Prostate gland (tissue), 2 donors: ENCODE results near the gene DNPH1. TPM values are rescaled to one million over a fixed set of nuclear protein-coding genes. Genes with fewer than 3 reads are reported as not detected.

Source experiments
- DNase-seq: peaks from one replicate; pipeline ENCODE4 v3.0.0-alpha.2; 2019; ENCODE audit warnings: low spot score
- H3K27ac ChIP-seq, 2 donors: fragments of 200-600 bp; sonication (generic); 2 replicates each; pipeline ENCODE4 v1.5.1; 2017 to 2019
- H3K27me3 ChIP-seq: fragments of 200-600 bp; sonication (generic); replicated peaks from 2 replicates; pipeline ENCODE4 v1.5.1; 2019; ENCODE audit not compliant: insufficient read depth
- H3K36me3 ChIP-seq, 2 donors: fragments of 200-600 bp; sonication (generic); 1 replicate in 1 of 2; 2 replicates in 1 of 2; pipeline versions ENCODE4 v1.5.1 to v1.8.1; 2017 to 2019
- H3K4me1 ChIP-seq: fragments of 200-600 bp; sonication (generic); replicated peaks from 2 replicates; pipeline ENCODE4 v1.5.1; 2019
- H3K4me3 ChIP-seq, 2 donors: fragments of 200-600 bp; sonication (generic); 2 replicates each; pipeline ENCODE4 v1.5.1; 2017 to 2019
- H3K9me3 ChIP-seq: fragments of 200-600 bp; sonication (generic); 2 replicates; pipeline ENCODE4 v1.5.1; 2017
- CTCF ChIP-seq, 4 experiments: fragments of 200-600 bp in 2 of 4; fragments of 450-650 bp in 2 of 4; sonication (generic) in 2 of 4; IDR thresholded peaks; 1 replicate in 3 of 4; 2 replicates in 1 of 4; pipeline ENCODE4 v1.5.1; 2016 to 2019; ENCODE audit warnings: antibody characterized with exemption in 4 of 4, mild to moderate bottlenecking in 2 of 4, moderate library complexity in 2 of 4
- POLR2A ChIP-seq: fragments of 450-650 bp; IDR thresholded peaks from one replicate; pipeline ENCODE4 v1.6.1; 2016; ENCODE audit warnings: antibody characterized with exemption, mild to moderate bottlenecking
- POLR2AphosphoS5 ChIP-seq: sonication (generic); formaldehyde crosslinking; IDR thresholded peaks from one replicate; pipeline ENCODE4 v1.6.1; 2017; ENCODE audit warnings: antibody characterized with exemption
- WGBS: methylation state at CpG from one replicate; pipeline ENCODE4 v1.1.5; 2018; 5-methylcytosine and 5-hydroxymethylcytosine counted together
- intact Hi-C: fragments of 100-400 bp; cut with DNase I; formaldehyde crosslinking; loops from one replicate; pipeline ENCODE4 v1.14.2; 2022
- total RNA-seq, 2 donors: library from RNA; depleted of rRNA; stranded (reverse); fragments of >200 nt; gene quantifications; one replicate each; pipeline ENCODE4 v1.1.0, GENCODE V29; 2016

DNPH1 gene
- total RNA-seq, 2 donors from 2014 or later, result 40.3 to 138 TPM

GRCh38 chr6:43241446-43241845 lies 12.2 kb upstream of the DNPH1 start:
- no peaks in the 10 kb centered on the region for H3K9me3 ChIP-seq
- WGBS, result 83% methylated on average over 2 of the region's 2 CpGs
- H3K4me1 ChIP-seq, result no peaks in the 10 kb centered on the region
- no peaks in the 10 kb centered on the region for H3K36me3 ChIP-seq
- H3K4me3 ChIP-seq, result no peak overlapping the region
- TF ChIP-seq POLR2AphosphoS5 (no peak), CTCF (IDR thresholded peaks at IDR 0.05) (no peak), POLR2A (no peak)
- H3K27ac ChIP-seq, result no peak overlapping the region
- peaks cover 5% of the 10 kb centered on the region for H3K27me3 ChIP-seq
- intact Hi-C loops, result no loop called here
- no peak for DNase-seq

- intact Hi-C loops, result no loop called here
- H3K4me1 ChIP-seq, result no peaks in the 10 kb centered on the region
- no peaks in the 10 kb centered on the region for H3K9me3 ChIP-seq
- DNase-seq, result no peak
- H3K27me3 ChIP-seq, result peaks cover 5% of the 10 kb centered on the region
- 70% methylated on average over 1 of the region's 1 CpG for WGBS
- no peak overlapping the region for H3K4me3 ChIP-seq
- TF ChIP-seq CTCF (IDR thresholded peaks at IDR 0.05), result no peak
- no peak for TF ChIP-seq POLR2A
- TF ChIP-seq POLR2AphosphoS5, result no peak
- no peaks in the 10 kb centered on the region for H3K36me3 ChIP-seq
- H3K27ac ChIP-seq, result no peak overlapping the region
Measured at GRCh38 chr6:43240950-43241349, 11.7 kb upstream of the DNPH1 start.

GRCh38 chr6:43239054-43239453 lies 9.8 kb upstream of the DNPH1 start:
- 77% methylated on average over 2 of the region's 2 CpGs for WGBS
- TF ChIP-seq POLR2A (no peak), CTCF (IDR thresholded peaks at IDR 0.05) (no peak), POLR2AphosphoS5 (no peak)
- Histone ChIP-seq H3K9me3 (no peaks in the 10 kb centered on the region), H3K36me3 (no peaks in the 10 kb centered on the region), H3K27me3 (peaks cover 5% of the 10 kb centered on the region), H3K4me3 (no peak overlapping the region), H3K27ac (no peak overlapping the region), H3K4me1 (no peaks in the 10 kb centered on the region)
- intact Hi-C loops, result no loop called here
- DNase-seq, result no peak

DNA sequence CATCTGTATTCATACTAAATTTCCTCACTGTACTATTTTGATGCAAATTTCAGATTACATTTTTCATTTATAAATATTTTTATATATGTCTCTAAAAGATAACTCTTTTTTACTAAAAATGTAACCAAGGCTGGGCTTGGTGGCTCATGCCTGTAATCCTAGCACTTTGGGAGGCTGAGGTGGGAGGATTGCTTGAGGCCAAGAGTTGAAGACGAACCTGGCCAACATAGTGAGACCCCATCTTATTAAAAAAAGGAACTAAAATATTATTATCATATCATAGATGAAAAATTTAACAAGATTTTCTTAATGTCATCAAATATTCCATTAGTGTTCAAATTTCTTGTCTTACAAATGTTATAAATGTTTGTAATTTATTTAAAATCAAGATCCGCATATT lies 6.6 kb upstream of the DNPH1 start:
- intact Hi-C loops, result no loop called here
- H3K27ac ChIP-seq, result no peak overlapping the region
- no peak for TF ChIP-seq POLR2AphosphoS5
- TF ChIP-seq POLR2A, result no peak
- no peak for TF ChIP-seq CTCF (IDR thresholded peaks at IDR 0.05)
- no peak overlapping the region for H3K4me3 ChIP-seq
- no peaks in the 10 kb centered on the region for H3K4me1 ChIP-seq
- no peaks in the 10 kb centered on the region for H3K36me3 ChIP-seq
- 99% methylated on average over 2 of the region's 2 CpGs for WGBS
- no peaks in the 10 kb centered on the region for H3K27me3 ChIP-seq
- DNase-seq, result no peak
- no peaks in the 10 kb centered on the region for H3K9me3 ChIP-seq

DNA sequence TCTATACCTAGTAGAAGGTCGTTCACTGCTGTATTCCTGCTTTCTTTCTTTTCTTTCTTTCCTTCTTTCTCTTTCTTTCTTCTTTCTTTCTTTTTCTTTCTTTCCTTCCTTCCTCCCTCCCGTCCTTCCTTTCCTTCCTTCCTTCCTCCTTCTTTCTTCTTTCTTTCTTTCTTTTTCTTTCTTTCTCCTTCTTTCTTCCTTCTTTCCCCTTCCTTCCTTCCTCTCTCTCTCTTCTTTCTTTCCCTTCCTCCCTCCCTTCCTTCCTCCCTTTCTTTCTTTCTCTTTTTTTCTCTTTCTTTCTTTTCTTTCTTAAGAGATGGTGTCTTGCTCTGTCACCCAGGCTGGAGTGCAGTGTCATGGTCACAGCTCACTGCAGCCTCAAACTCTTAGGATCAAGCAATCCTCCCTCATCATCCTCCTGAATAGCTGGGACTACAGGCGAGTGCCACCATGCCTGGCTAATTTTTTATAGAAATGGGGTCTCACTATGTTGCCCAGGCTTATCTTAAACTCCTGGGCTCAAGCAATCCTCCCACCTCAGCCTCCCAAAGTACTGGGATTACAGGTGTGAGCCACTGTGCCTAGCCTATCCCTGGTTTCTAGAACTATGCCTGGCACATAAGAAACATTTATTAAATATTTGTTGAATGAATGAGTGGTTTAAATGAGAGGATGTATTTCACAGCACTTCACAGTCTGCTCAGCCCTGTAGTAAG lies 2.6 kb upstream of the DNPH1 start:
- TF ChIP-seq POLR2A (no peak), POLR2AphosphoS5 (no peak), CTCF (IDR thresholded peaks at IDR 0.05) (no peak)
- 88% methylated on average over 3 of the region's 3 CpGs for WGBS
- DNase-seq, result no peak
- intact Hi-C loops, result no loop called here
- H3K4me3 ChIP-seq, result no peak overlapping the region
- H3K36me3 ChIP-seq, result no peaks in the 10 kb centered on the region
- H3K27ac ChIP-seq, result no peak overlapping the region
- H3K27me3 ChIP-seq, result no peaks in the 10 kb centered on the region
- H3K9me3 ChIP-seq, result no peaks in the 10 kb centered on the region
- H3K4me1 ChIP-seq, result no peaks in the 10 kb centered on the region
